Germinal center (tissue), 1 donor: Measurements from ENCODE around the gene KCNJ1.

Experiments used
- DNase-seq: peaks from one replicate; pipeline ENCODE4 v3.0.0; 2012; ENCODE audit warnings: mixed read lengths, low spot score

The KCNJ1 gene

DNA sequence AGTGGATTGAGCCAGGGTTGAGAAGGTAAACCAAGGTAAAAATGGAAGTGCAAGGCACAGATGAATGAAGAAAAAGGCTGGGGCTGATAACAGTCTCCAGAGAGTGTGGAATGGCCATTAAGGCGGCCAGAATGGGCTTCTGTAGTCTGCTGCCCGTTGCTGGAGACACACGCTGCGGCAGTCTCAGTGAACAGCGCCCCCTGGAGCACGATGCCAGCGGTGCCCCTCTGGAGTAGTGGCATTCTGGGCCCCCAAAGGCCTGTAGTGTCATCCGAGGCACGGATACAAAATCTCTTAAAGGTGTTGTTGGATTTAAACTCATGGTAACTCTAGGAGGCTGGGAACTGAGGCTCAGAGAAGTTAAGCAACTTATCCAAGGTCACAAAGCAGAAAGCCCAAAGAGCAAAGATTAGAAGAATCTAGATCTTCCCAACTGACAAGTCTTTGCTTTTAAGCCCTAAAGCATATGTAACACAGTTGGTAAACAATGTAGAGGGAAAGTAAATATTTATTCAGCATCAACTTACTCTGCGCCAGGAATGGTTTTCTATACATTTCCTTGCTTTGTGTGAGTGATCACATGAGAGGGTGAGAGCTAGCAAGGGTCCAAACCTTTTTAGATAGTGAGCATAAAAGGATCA, 18.2 kb downstream of the KCNJ1 start:
- DNase-seq, result peak; percentile 79

DNA sequence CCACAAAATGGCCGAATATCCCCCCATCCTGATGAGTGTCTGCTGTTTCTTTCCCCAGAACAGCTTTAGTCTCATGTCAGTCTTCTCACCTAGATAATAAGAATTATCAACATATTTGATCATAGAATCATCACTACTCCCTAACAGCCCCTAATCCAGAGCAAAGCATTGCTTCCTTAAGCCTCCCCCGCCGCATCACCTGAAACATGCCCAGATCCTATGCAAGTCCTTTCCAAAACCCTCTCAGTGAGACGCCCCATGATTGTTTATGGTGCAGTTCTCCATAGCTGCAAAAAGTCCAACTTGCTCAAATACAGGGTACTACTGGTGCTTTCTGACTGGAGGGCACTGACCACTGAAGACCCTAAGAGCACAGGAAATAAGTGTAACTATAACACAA, 20.1 kb downstream of the KCNJ1 start:
- DNase-seq, result no peak

DNA sequence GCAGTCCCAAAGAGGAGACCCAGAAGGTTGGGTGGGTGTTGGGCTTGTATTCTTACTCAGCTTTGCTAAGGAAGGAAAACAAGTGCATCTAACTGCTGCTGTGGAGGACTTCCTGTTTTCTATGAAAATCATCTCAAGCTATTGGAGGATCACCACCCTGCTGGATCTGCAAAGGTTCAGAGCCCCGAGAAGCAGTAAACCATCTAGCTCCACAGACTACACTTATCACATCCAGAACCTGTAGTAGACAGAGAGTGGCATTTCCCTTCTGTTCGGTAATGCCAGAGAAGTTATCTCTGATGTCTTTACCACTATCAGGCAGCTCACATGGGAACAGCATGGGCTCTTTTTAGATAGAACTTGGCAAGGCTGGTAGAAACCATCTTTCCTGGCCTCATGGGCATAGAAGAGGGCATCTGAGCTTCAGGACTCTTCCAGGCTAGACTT, 21.7 kb downstream of the KCNJ1 start:
- peak; percentile 54 for DNase-seq

DNA sequence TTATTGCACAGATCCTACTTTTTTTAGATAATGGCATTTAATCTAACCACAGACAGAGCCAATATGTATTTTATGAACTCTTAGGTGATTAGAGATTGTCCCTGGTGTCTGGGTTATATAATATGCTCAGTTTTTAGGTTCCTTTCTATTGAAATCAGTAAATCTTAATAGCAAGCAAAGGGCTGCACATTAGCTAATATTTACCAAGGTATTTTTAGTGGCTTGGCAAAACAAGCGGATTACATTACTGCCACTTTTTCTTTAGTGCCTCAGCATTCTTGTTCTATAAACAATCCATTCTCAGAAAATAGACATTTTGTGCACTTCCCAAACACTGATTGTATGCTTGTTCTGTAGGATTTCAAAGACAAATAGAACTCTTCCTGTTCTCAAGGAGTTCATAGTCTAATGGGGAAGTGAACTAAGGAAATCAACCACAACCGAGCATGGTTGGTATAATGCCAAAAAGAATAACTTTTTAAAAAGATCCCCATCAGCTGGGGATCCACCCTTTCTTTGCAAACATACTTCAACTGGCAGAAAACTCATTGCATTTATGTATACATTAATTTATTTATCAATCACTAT, 23.8 kb downstream of the KCNJ1 start:
- no peak for DNase-seq

DNA sequence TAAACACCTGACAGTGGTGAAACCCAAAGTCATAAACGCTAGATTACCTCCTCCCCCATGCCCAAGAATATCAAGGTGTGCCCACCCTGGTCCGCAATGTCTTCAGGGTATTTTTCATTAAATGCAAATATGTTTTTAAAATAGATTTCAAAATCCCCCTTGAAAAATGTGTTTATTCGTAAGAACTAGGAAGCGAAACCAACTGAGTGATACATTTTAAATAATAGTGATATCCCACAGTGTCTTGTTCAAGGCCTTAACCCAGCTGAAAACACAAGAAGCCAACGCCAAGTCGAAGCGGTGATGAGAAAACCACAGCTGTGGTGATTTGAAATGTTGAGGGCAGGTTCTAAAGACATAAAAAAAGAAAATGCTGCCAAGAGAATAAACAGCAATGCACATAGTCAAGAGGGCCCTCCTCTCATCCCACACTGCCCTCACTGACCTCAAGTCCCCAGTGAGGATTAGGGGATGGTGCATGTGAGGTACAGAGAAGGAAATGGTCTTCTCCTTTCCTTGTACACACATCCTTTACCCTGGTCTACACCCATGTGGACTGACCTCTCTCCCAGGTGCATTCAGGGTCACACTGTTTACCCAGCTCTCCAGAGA, 25.5 kb downstream of the KCNJ1 start:
- DNase-seq, result peak; percentile 77

DNA sequence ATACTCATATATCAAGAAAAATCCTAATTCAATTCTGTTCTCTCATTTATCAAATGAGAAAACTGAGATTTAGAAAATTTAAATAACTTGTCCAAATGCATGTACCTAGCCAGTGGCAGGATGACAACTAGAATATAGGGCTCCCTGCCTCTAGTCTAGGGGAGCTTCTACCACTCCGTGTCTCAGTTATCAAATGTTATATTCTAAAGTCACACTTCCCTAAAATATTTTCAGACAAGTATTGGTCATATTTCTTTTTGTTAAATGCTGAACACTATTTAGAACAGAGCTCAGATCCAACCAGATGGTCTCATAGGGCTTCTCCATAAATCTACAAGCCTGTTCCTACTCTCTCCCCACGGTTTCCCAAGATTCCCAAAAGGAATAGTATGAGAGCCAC, 26.3 kb downstream of the KCNJ1 start:
- DNase-seq, result peak; percentile 14

DNA sequence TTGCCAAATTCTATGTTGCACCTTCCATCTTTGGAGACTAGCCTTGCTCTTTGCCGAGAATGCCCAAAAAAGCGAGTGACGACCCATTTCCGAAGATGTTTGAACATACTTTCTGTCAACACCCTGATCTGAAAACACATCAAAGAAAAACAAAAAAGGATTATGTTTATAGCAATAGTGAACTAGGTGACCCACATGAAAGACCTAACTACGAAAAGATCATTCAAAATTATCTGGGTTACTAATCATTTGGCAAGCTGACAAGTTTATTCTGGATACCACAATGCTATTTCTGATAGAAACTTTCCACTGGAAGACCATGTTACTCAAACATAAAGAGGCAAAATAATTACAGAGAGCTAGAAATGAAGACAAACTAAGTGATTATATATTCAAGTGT, 27.0 kb downstream of the KCNJ1 start:
- DNase-seq, result no peak

DNA sequence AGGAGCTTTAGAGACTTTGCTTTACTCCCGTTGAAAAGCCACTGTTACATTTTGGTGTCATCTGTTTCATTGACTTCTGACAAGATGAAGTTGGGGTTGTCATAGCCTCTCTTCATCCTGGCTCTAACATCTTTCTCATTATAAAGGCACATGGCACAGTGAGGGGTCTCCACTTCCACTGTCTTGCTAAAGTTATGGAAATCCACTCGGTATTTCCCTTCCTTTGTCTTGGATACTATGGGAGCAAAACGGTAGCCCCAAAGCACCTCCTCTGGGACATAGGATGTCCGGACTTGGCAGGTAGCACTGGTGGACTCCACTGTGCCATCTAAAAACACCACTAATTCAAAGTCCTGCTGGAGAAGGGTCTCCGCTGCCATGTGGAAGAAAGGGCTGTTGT, 28.0 kb downstream of the KCNJ1 start:
- DNase-seq, result no peak

DNA sequence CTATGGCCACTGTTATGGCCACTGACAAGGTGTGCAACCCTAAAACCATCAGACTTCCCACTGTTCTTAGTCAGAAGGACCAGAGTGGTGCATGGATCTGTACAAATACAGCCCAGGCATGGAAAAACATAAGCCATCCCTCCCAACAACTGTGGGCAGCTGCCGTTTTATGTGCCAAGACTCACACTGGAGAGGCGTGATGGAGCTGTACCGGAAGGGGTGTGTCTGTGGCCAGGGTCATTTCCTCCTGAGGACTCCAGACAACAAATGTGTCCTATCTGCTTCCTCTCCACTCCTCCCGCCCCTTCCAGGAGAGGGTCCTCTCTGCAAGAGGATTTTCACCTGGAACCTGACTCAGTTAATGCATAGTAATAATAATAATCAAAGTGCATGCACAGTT, 29.5 kb downstream of the KCNJ1 start:
- no peak for DNase-seq

DNA sequence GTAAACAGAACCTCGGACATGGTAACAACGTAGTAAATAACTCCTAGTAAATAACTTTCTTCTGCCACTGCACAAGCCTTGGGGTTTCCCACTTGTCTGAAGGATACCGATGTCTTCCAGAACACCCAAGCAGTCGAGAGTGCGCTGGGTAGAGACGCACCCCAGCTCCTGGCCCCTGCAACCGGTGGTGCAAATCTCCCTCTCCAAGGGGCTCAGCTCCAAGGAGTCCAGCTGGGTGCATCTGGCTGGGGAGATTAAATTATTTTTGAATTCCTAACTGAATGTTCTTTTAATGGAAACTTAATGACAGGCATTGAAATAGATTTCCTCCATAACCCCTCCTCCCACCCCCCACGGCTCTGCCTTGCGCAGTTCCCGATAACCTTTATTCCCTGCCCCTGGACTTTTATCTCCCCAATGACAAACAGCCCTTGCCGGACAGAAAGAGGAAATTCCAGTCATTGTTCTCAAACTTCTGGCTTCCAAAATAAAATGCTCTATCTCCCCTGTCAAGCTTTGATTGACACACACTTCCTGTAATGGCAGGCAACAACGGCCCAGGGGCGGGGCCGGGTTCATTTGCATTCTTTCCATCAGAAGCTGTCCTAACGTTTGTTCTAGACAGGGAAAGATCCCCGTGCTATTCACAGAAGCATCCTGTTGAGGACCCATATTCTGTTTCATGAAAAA, 31.2 kb downstream of the KCNJ1 start:
- no peak for DNase-seq

DNA sequence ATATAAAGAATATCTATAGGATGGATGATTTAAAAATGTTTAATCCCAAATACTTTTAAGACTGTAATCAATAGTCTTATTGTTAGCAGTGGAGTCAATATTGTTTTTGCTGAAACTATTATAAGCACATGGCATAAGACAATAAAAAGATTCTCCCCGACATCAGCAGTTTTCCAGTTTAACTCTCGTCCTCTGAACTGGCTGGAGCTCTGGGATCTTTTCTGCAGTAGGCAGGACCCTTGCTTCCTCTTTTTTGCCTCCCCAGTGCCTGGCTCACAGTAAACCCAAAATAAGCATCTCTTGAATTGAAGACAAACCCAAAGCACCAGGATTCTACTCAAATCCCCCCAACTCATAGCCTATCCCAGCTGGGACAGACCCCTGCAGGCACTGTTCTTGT, 32.9 kb downstream of the KCNJ1 start:
- no peak for DNase-seq

DNA sequence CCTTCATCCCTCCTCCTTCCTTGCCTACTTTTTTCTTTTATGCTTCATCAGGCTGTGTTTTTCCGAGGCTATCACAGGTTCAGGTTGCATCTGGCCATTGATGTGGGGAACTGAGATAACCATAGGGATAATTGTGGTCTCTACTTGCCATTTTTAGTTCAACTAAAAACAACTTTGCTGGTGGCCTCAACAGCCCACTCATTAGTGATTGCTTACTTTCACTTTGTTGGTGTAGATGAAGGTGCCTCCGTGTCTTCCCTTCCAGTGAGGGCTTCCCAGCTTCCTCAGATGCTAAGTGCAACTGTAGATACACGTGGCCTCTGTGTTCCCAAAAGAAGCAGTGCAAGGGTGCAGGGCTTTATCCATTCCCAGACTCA, 35.0 kb downstream of the KCNJ1 start:
- no peak for DNase-seq

DNA sequence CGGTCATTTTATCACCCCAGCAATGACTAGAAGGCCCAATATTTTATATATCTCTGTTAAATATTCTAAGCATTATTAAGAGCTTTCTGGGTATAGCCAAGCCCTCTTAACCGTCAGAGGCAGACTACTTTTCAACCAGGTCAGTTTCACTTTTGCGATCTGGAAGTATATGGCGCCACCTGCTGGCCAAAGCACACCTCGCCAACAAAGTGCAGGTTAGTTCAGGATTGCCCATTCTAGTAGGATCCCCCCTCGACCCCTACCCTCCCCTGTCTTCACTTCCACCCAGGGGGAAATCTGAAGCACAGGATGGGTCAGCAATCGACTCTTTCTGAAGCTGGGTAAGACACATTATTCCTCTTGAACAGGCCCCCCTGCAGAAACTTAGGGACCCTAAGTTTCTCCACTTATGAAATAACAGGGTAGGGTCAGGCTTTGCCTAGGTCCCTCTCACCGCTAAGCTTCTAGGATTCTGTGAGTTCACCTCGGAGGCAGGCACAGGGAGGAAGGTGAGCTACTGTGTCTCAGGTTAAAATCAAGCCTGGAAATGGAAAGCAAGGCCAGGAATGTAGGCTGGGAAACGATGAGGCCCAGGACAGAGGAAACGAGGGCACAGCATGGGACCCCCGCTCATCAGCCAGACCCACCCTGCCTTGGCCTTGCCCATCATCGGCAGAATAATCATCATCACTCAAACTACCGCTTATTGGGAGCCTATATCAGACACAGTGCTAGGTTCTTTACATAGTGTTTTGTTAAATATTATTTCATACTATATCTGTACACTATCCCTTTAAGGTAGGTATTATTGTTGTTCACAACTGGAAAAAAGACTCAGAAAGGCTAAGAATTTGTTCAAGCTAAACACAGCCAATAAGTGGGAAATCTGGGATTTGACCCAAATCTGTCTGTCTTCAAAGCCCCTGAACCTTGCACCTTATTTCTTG, 35.6 kb downstream of the KCNJ1 start:
- DNase-seq, result peak; percentile 65

DNA sequence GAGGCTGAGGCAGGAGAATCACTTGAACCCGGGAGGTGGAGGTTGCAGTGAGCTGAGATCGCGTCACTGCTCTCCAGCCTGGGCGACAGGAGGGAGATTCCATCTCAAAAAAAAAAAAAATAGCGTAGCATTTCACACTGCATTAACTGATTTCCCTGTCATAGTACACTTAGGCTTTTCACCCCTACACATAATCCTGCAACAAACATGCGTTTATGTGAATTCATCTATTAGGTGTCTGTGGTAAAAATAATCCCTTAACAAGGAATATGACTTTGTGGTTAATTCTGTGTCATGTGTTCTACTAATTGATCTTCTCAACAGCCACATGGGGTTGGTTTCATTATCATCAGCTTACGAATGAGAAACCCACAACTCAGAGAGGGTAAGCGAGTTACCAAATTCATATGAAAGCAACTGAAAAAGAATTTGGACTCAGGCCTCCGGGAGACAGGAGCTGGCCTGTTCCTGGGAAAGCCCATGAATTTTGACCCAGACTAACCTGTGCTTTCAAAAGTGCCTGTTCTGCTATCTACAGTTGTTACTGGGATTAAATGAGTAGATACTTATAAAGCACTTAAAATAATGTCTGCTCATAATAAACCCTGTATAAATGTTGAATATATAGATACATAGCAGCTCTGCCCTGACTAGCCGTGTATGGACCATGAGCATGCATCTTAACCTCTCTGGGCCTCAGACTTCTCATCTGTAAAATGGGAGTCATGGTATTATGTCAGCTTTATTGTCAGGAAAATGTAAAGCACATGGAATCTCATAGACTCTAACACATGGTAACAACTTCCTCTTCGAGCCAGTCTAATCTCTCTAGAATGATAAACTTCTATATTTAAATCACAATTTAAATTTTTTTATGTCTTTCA, 36.6 kb downstream of the KCNJ1 start:
- DNase-seq, result no peak

DNA sequence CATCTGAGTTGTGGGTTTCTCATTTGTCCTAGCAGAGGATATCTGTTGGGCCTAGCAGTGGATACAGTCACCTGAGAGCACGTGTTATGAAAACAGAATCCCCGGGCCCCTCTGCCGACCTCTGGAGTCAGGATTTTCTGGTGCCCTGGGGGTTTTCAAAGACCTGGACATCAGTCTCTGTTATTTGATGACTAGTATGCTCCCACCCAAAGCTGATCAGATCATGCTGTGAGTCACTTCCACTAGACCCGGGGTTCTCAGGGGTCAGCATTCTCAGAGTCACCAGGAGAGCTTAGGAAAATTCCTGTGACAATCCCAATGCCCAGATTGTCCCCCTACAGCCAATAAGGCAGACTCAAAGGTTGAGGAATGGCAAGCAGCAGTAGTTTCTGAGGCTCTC, 38.7 kb downstream of the KCNJ1 start:
- no peak for DNase-seq

DNA sequence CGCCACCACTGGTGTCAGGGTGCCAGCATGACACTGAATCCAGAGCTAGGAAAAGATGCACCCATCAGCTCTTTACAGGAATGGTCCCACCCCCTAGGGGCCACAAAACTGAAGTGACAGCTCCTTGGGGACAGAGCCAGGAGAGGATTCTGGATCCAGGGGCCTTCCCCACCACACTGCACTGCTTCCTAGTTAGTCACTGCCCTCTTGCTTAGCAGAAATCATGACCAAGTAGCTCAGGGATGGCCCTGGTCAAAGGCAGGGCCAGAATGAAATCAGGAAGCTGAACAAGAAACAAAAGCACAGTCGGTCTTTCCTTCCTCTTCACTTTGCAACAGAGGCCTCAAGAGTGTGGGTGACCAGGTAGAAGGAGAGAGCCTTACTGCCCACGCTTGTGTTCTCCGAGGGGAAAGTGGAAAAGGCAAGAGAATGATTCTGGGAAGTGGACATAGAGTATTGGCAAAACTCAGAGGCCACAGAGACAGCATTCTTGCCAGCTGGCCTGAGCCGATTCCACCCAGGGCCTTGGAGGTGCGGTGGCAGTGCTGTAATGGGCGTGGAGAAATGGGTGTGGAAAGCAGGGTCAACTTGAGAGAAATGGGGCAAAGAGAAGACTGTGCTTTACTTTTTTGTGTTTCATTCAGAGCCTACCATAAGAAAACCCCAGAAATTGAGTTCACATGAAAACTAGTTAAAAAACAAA, 39.8 kb downstream of the KCNJ1 start:
- no peak for DNase-seq

DNA sequence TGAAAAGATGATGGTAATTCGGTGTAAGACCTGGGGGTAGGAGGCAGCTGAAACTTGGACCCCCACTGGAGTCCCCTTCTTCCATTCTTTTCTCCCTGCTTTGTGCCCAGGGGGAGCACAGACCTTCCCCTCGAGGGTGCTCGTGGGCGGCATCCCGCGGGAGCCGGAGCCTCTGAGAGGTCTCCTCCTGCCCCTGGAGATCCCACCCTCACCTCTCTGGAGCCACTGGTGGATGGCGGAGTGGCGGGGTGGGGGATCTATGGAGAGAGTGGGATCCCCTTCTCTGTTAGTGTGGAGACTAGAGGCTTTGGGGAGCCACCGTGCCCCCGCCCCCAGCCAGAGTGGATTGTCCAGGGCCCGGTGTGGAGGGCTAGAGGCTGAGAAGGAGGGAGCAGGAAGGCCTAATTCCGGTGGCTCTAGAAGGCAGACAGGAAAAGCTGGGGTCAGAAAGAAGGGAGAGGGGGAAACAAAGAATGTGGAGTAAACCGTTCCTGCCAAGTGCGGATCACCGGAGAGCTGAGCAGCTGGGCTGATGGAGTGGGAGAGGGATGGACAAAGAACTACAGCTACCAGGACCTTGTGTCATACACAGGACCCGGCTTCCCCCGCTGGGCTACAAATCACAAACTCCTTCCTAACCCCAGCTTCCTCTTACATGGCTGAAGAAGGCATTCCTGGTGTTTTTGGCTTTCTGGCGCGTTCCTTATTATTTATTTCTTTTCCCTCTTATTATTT, 41.9 kb downstream of the KCNJ1 start:
- no peak for DNase-seq

DNA sequence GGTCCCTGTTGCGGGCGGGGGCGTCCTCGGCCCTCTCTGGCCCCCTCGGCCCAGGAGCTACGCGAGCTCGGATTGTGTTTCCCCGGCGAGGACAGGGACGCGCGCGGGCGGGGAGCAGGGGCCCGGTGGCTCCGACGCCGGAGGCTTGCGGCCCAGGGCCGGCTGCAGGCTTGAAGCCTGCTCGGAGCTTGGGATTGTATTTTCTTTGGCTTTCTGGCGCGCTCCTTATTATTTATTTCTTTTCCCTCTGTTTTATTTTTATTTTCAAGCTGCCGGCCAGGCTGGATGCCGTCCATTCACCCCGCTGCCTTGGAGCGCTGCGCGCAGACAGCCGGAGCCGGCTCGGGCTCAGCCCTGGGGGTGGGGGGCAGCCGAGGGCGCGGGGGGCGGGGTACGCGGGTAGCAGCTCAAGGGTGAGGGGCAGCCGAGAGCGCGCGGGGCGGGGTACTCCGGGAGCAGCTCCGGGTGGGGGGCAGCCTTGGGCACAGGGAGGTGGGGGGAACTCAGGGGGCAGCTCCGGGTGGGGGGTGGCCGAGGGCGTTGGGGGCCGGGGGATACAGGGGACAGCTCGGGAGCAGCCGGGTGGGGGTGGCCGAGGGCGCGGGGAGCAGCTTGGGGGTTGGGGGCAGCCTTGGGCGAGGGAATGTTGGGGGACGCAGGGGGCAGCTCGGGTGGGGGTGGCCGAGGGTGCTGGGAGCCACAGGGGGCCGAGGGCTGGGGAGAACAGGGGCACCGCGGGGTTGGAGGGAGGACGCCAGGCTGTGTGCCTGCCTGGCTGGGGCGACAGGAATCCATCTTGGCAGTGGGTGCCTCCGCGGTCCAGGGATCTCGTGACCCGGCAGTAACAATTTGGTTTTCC, 42.7 kb downstream of the KCNJ1 start:
- DNase-seq, result no peak

DNA sequence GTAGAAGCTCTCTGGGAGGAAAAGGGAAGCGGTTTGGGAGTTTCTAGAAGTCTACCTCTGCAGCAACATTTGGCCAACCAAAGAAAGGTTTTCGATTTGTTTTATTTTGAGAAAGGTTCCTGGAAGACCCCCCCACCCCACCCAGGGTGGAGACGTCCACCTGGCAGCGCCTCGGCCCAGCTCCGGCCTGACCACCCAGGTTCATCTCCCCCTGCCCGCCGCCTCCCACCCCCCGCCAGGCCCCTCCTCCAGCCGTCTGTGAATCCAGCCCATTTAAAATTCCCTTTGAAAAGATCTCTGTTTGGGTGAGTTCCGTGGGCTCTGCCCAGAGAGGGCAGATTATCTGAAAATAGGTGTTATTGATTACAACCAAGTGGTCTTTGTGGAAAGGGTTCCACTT, 43.3 kb downstream of the KCNJ1 start:
- no peak for DNase-seq
